Thyroid gland (tissue), 4 donors: ENCODE data around the gene LAMA3.

Source experiments
- POLR2A ChIP-seq, 2 donors: fragments of 450-650 bp; IDR thresholded peaks; one replicate each; pipeline ENCODE4 v1.6.1; 2017; ENCODE audit warnings: antibody characterized with exemption in 2 of 2, mild to moderate bottlenecking in 2 of 2, moderate library complexity in 1 of 2
- TF ChIP-seq, protein P1 (sequence below), 6 experiments: fragments of 200-600 bp in 3 of 6; fragments of 450-650 bp in 3 of 6; sonication (generic) in 3 of 6; IDR thresholded peaks; one replicate each; pipeline ENCODE4 v1.5.1; 2016 to 2019; ENCODE audit warnings: antibody characterized with exemption in 6 of 6, mild to moderate bottlenecking in 2 of 6, inconsistent platforms in 1 of 6, moderate library complexity in 1 of 6

DNA sequence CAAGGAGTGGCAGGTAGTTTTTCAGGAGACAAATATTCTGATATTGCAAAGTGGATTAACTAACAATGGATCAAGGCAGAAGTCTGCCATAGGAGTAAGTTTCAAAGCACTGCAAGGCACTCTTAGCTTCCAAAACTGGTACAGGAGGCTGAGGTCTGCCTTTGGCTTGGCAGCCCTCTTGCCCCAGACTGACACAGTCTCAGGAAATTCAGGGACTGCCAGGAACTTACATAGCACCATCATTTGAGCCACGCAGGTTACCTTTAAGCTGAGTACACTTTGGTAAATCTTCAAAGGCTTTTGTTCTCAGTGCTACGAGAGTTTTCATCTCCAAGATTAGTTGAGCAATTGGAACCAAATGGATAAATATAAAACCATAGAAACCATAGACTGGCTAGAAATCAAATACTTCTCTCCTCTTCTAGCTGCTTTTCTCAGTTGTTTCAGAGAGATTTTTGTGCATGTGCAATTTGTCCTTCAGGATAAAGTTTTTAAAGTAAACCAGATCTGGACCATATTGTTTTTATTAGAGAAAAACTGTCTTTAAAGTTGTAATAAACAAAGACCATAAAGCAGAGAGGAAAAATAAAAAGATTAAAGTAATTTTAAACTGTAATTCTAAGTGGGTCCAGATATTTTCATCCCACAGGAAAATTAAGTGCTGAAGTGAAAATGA is 45.3 kb upstream of the LAMA3 start:
- TF ChIP-seq, protein P1, sequence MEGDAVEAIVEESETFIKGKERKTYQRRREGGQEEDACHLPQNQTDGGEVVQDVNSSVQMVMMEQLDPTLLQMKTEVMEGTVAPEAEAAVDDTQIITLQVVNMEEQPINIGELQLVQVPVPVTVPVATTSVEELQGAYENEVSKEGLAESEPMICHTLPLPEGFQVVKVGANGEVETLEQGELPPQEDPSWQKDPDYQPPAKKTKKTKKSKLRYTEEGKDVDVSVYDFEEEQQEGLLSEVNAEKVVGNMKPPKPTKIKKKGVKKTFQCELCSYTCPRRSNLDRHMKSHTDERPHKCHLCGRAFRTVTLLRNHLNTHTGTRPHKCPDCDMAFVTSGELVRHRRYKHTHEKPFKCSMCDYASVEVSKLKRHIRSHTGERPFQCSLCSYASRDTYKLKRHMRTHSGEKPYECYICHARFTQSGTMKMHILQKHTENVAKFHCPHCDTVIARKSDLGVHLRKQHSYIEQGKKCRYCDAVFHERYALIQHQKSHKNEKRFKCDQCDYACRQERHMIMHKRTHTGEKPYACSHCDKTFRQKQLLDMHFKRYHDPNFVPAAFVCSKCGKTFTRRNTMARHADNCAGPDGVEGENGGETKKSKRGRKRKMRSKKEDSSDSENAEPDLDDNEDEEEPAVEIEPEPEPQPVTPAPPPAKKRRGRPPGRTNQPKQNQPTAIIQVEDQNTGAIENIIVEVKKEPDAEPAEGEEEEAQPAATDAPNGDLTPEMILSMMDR (IDR thresholded peaks at IDR 0.05): no peak
- TF ChIP-seq POLR2A (IDR thresholded peaks at IDR 0.05): no peak
